OCI-LY3 (cell line): ENCODE data around the gene GNG10.

Source experiments
- CTCF ChIP-seq: fragments of 200-600, 300-600 bp; sonication (generic); IDR thresholded peaks from 2 replicates; pipeline ENCODE4 v1.5.1; 2014; ENCODE audit warnings: antibody characterized with exemption, low read length, low read depth
- EZH2phosphoT487 ChIP-seq: fragments of 200-600 bp; shearing (Covaris generic); IDR thresholded peaks from 2 replicates; pipeline ENCODE4 v1.6.1; 2018; ENCODE audit warnings: antibody characterized with exemption, mixed run types, low read depth

- TF ChIP-seq CTCF = no peak
- TF ChIP-seq EZH2phosphoT487 = no peak
Observed at GRCh38 chr9:111648066-111648465, 13.3 kb upstream of the GNG10 start.
